Endothelial cell of umbilical vein (primary cell): Measurements from ENCODE around the gene DCHS2. TPM values are rescaled to one million over a fixed set of nuclear protein-coding genes. Genes with fewer than 3 reads are reported as not detected.

Experiments used
- BruUV-seq: library from RNA; stranded (reverse); fragments of 400-500 nt; replicated peaks from 2 replicates; lab custom pipeline; 2021; lab: Mats Ljungman, UMichigan
- CTCF ChIA-PET: fragments of 300-600, 350-600 bp; sonication (Branson Sonifier 250); formaldehyde crosslinking; loops from one replicate; lab custom pipeline; 2021; ENCODE audit warnings: antibody characterized with exemption, inconsistent platforms; lab: Charles Lee
- POLR2A ChIA-PET: fragments of 300-600, 350-600 bp; sonication (Branson Sonifier 250); formaldehyde crosslinking; loops from one replicate; lab custom pipeline; 2021; ENCODE audit warnings: antibody characterized with exemption, inconsistent platforms; lab: Charles Lee
- DNase-seq: peaks from one replicate; pipeline ENCODE4 v3.0.0-alpha.2; 2011; ENCODE audit warnings: low read depth, low spot score
- FAIRE-seq: peaks from 2 replicates; lab custom pipeline; 2011; peaks lifted over from hg19 to GRCh38; lab: Jason Lieb, UNC
- H2AFZ ChIP-seq: 2 replicates; pipeline ENCODE4 v1.6.0; 2012; ENCODE audit warnings: low read depth, low read length, control low read depth, inconsistent platforms
- H3K27ac ChIP-seq: 2 replicates; pipeline ENCODE4 v1.5.1; 2011; ENCODE audit warnings: low read depth, mild to moderate bottlenecking, control low read depth, low read length, moderate library complexity; ENCODE audit not compliant: insufficient read depth
- H3K27me3 ChIP-seq, 2 experiments: 2 replicates each; pipeline versions ENCODE4 v1.6.0 to v1.6.1; 2011; ENCODE audit warnings: low read length in 2 of 2, mixed read lengths in 1 of 2; ENCODE audit not compliant: control insufficient read depth in 2 of 2, insufficient read depth in 2 of 2
- H3K36me3 ChIP-seq, 2 experiments: 2 replicates in 1 of 2; 3 replicates in 1 of 2; pipeline ENCODE4 v1.5.1; 2011; ENCODE audit warnings: low read length in 2 of 2, mild to moderate bottlenecking in 1 of 2, moderate library complexity in 1 of 2; ENCODE audit not compliant: control insufficient read depth in 2 of 2, insufficient read depth in 2 of 2; ENCODE audit errors: extremely low read depth in 1 of 2
- H3K4me1 ChIP-seq: 3 replicates; pipeline ENCODE4 v1.5.1; 2011; ENCODE audit warnings: mild to moderate bottlenecking, low read length; ENCODE audit not compliant: control insufficient read depth, insufficient read depth; ENCODE audit errors: extremely low read depth
- H3K4me2 ChIP-seq: 2 replicates; pipeline ENCODE4 v1.6.1; 2011; ENCODE audit warnings: low read length, control low read depth, mixed read lengths; ENCODE audit not compliant: insufficient read depth
- H3K4me3 ChIP-seq, 3 experiments: fragments of 200-600 bp in 1 of 3; sonication (generic), shearing (Covaris generic) in 1 of 3; replicated peaks in 1 of 3; 2 replicates each; pipeline ENCODE4 v1.5.1; 2011 to 2016; ENCODE audit warnings: control low read depth in 3 of 3, low read length in 3 of 3, mild to moderate bottlenecking in 2 of 3, inconsistent platforms in 1 of 3, low read depth in 1 of 3, moderate library complexity in 1 of 3; ENCODE audit not compliant: insufficient read depth in 1 of 3
- H3K79me2 ChIP-seq: 2 replicates; pipeline ENCODE4 v1.6.0; 2012; ENCODE audit warnings: low read length, inconsistent platforms; ENCODE audit not compliant: control insufficient read depth, insufficient read depth
- H3K9ac ChIP-seq: replicated peaks from 2 replicates; pipeline ENCODE3; 2011; ENCODE audit warnings: low read length, control low read depth; ENCODE audit not compliant: insufficient read depth; ENCODE audit errors: extremely low read depth
- H3K9me1 ChIP-seq: replicated peaks from 3 replicates; pipeline ENCODE4 v1.6.0; 2011; ENCODE audit warnings: mild to moderate bottlenecking, low read length; ENCODE audit not compliant: control insufficient read depth, insufficient read depth; ENCODE audit errors: extremely low read depth
- H3K9me3 ChIP-seq: replicated peaks from 2 replicates; pipeline ENCODE4 v1.5.1; 2012; ENCODE audit warnings: low read length, inconsistent platforms; ENCODE audit not compliant: control insufficient read depth, insufficient read depth
- H4K20me1 ChIP-seq: replicated peaks from 2 replicates; pipeline ENCODE3; 2011; ENCODE audit warnings: mild to moderate bottlenecking, low read length; ENCODE audit not compliant: control insufficient read depth, insufficient read depth; ENCODE audit errors: extremely low read depth
- EZH2 ChIP-seq: IDR thresholded peaks from 2 replicates; pipeline ENCODE4 v1.6.1; 2012; ENCODE audit warnings: borderline replicate concordance, low read depth, mild to moderate bottlenecking, moderate library complexity, low read length, inconsistent platforms; ENCODE audit not compliant: severe bottlenecking
- FOS ChIP-seq: IDR thresholded peaks from 2 replicates; pipeline ENCODE4 v1.6.1; 2011; ENCODE audit warnings: mild to moderate bottlenecking, low read length, moderate library complexity, borderline replicate concordance; ENCODE audit not compliant: insufficient read depth
- GATA2 ChIP-seq: IDR thresholded peaks from 2 replicates; pipeline ENCODE4 v1.7.0; 2011; ENCODE audit warnings: low read depth, mild to moderate bottlenecking, moderate library complexity, mixed read lengths, low read length; ENCODE audit not compliant: insufficient read length, insufficient read depth
- JUN ChIP-seq: IDR thresholded peaks from 2 replicates; pipeline ENCODE4 v1.6.1; 2011; ENCODE audit warnings: borderline replicate concordance, low read depth; ENCODE audit not compliant: insufficient read length, insufficient read depth
- MYC ChIP-seq: IDR thresholded peaks from one replicate; pipeline ENCODE4 v1.6.1; 2011; ENCODE audit warnings: mild to moderate bottlenecking, low read depth, low read length
- POLR2A ChIP-seq: IDR thresholded peaks from 2 replicates; pipeline ENCODE4 v1.6.1; 2012; ENCODE audit warnings: low read depth, mild to moderate bottlenecking, control low read depth, low read length
- POLR2AphosphoS5 ChIP-seq: IDR thresholded peaks from 2 replicates; pipeline ENCODE4 v1.6.1; 2012; ENCODE audit warnings: low read depth, mild to moderate bottlenecking, control low read depth, low read length, moderate library complexity; ENCODE audit not compliant: insufficient read depth
- dilution Hi-C: fragments of 300-500 bp; cut with MboI; formaldehyde crosslinking; loops from one replicate; pipeline ENCODE4 v1.15.0; 2019; ENCODE audit warnings: low sequenced_read_pairs; ENCODE audit not compliant: extremely low pct_ligation_motif_present
- intact Hi-C: fragments of 100-400 bp; cut with micrococcal nuclease; formaldehyde crosslinking; loops from one replicate; pipeline ENCODE4 v1.10.0; 2022
- polyA plus RNA-seq, 4 experiments: library from polyadenylated mRNA; depleted of rRNA in 3 of 4; stranded (reverse) in 3 of 4; unstranded in 1 of 4; fragments of >200 nt; gene quantifications; 2 replicates each; pipeline versions ENCODE4 v1.2.1 to v1.2.3, GENCODE V29; 2011 to 2012; ENCODE audit warnings: missing spikeins in 1 of 4
- total RNA-seq: library from RNA; stranded (reverse); gene quantifications from 2 replicates; pipeline ENCODE4 v1.2.3, GENCODE V29; 2021
- TF ChIP-seq, protein P1 (sequence below), 2 donors: IDR thresholded peaks; 1 replicate in 1 of 2; 2 replicates in 1 of 2; pipeline ENCODE4 v1.5.1; 2011; ENCODE audit warnings: low read length in 2 of 2, mild to moderate bottlenecking in 2 of 2, moderate library complexity in 2 of 2, control low read depth in 1 of 2, inconsistent platforms in 1 of 2, low read depth in 1 of 2; ENCODE audit not compliant: insufficient read depth in 1 of 2; ENCODE audit errors: extremely low read depth in 1 of 2
- TF ChIP-seq, protein P2 (sequence below): IDR thresholded peaks from 2 replicates; pipeline ENCODE4 v1.6.1; 2011; ENCODE audit not compliant: insufficient read depth, insufficient read length

The DCHS2 gene
- total and polyA plus RNA-seq, 2 donors (not counting 3 experiments of a cell fraction or from before 2014, with no cell fraction given) = not detected

DNA sequence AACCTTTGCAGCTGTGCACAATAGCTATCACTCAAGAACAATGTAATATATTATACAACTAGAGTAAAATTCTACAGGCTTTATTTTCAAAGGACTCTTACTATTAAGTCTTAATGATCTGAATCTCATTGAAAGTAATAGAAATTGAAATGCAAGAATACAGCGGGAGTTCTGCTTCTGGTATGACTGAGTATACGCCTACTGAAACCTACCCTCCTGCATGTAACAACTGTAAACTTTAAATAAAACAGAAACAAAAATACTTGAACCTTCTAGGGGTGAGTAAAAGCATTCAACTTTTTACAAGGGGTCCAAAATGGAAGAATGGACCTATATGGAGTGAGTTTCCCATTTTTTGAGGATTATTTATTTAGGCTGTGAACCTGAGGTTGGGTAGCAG is 13.5 kb downstream of the DCHS2 start:
- Histone ChIP-seq H3K9me1 (no peaks in the 10 kb centered on the region), H2AFZ (no peak overlapping the region), H3K9ac (no peak overlapping the region), H3K27me3 (no peaks in the 10 kb centered on the region), H3K9me3 (no peaks in the 10 kb centered on the region), H3K4me3 (no peak overlapping the region), H3K4me1 (no peaks in the 10 kb centered on the region), H4K20me1 (no peaks in the 10 kb centered on the region), H3K27ac (no peak overlapping the region), H3K36me3 (no peaks in the 10 kb centered on the region), H3K4me2 (no peak overlapping the region), H3K79me2 (no peaks in the 10 kb centered on the region)
- ChIA-PET POLR2A (no interaction called here), CTCF (no interaction called here)
- BruUV-seq = no TSS peak
- intact Hi-C loops = no loop called here
- TF ChIP-seq, protein P1, sequence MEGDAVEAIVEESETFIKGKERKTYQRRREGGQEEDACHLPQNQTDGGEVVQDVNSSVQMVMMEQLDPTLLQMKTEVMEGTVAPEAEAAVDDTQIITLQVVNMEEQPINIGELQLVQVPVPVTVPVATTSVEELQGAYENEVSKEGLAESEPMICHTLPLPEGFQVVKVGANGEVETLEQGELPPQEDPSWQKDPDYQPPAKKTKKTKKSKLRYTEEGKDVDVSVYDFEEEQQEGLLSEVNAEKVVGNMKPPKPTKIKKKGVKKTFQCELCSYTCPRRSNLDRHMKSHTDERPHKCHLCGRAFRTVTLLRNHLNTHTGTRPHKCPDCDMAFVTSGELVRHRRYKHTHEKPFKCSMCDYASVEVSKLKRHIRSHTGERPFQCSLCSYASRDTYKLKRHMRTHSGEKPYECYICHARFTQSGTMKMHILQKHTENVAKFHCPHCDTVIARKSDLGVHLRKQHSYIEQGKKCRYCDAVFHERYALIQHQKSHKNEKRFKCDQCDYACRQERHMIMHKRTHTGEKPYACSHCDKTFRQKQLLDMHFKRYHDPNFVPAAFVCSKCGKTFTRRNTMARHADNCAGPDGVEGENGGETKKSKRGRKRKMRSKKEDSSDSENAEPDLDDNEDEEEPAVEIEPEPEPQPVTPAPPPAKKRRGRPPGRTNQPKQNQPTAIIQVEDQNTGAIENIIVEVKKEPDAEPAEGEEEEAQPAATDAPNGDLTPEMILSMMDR (IDR thresholded peaks at IDR 0.05; ENCODE audit: extremely low read depth in 1 of 2, insufficient read depth in 1 of 2, low read depth in 1 of 2, low read length in 2 of 2) = no peak
- TF ChIP-seq GATA2 (no peak), POLR2A (no peak), POLR2AphosphoS5 (no peak), FOS (no peak), MYC (no peak), EZH2 (no peak), JUN (no peak)
- TF ChIP-seq, protein P2, sequence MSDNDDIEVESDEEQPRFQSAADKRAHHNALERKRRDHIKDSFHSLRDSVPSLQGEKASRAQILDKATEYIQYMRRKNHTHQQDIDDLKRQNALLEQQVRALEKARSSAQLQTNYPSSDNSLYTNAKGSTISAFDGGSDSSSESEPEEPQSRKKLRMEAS = no peak
- FAIRE-seq = no peak
- dilution Hi-C loops = no loop called here
- DNase-seq = no peak
